HG02610 (cell line): ENCODE measurements around the gene MYO1E.
"Not testable (repeated sequence)": the region's sequence is repeated elsewhere in the genome, so short reads cannot be mapped to it uniquely, and the experiment has no call there.

Experiments
- ATAC-seq: cut with Tn5 transposase; IDR thresholded peaks from one replicate; pipeline ENCODE4 v1.9.1; 2021; ENCODE audit warnings: mild to moderate bottlenecking, moderate library complexity; ENCODE audit not compliant: unreplicated experiment

The MYO1E gene

GRCh38 chr15:59387196-59387878 is 14.7 kb upstream of the MYO1E start:
- ATAC-seq, result not testable (repeated sequence)

- ATAC-seq, result no peak
These were observed 12.5 kb upstream of the MYO1E start for GRCh38 chr15:59385171-59385570.

GRCh38 chr15:59384507-59384906 is 11.8 kb upstream of the MYO1E start:
- ATAC-seq, result no peak

- ATAC-seq, result no peak
These were observed 8.4 kb upstream of the MYO1E start for GRCh38 chr15:59380902-59381610.

GRCh38 chr15:59379531-59379930 is 6.9 kb upstream of the MYO1E start:
- ATAC-seq, result no peak

- no peak for ATAC-seq
These were observed 6.2 kb upstream of the MYO1E start for GRCh38 chr15:59378855-59379254.

GRCh38 chr15:59377924-59378323 is 5.3 kb upstream of the MYO1E start:
- no peak for ATAC-seq

- ATAC-seq, result no peak
These were observed 4.1 kb upstream of the MYO1E start for GRCh38 chr15:59376733-59377132.

GRCh38 chr15:59373215-59373614 is 544 bp upstream of the MYO1E start:
- no peak for ATAC-seq

- no peak for ATAC-seq
These were observed 966 bp downstream of the MYO1E start for GRCh38 chr15:59371458-59372351.

- ATAC-seq, result peak; percentile 53
These were observed 3.1 kb downstream of the MYO1E start for GRCh38 chr15:59369597-59369996.

- ATAC-seq, result no peak
These were observed 5.6 kb downstream of the MYO1E start for GRCh38 chr15:59367022-59367451.

GRCh38 chr15:59366333-59367021 is 6.2 kb downstream of the MYO1E start:
- no peak for ATAC-seq

- no peak for ATAC-seq
These were observed 8.4 kb downstream of the MYO1E start for GRCh38 chr15:59364248-59364647.

GRCh38 chr15:59362331-59362730 is 10.3 kb downstream of the MYO1E start:
- ATAC-seq, result no peak

GRCh38 chr15:59360896-59361295 is 11.8 kb downstream of the MYO1E start:
- no peak for ATAC-seq

GRCh38 chr15:59360305-59360704 is 12.4 kb downstream of the MYO1E start:
- no peak for ATAC-seq

- ATAC-seq, result no peak
These were observed 16.9 kb downstream of the MYO1E start for GRCh38 chr15:59355730-59356129.

- ATAC-seq, result no peak
These were observed 18.1 kb downstream of the MYO1E start for GRCh38 chr15:59354417-59355031.

GRCh38 chr15:59353994-59354416 is 18.7 kb downstream of the MYO1E start:
- no peak for ATAC-seq
